ENCODE data around the gene PLCD1. TPM values are rescaled to one million over a fixed set of nuclear protein-coding genes. Genes with fewer than 3 reads are reported as not detected.

The PLCD1 gene
- total RNA-seq, 1 donor from 2014 or later, result 13.2 TPM

GRCh38 chr3:38017445-38018295 is 11.8 kb downstream of the PLCD1 start:
- no peak for DNase-seq (ENCODE audit: low read depth in 2 of 2)

- no peak for DNase-seq (ENCODE audit: low read depth in 2 of 2)
Measured at GRCh38 chr3:38016847-38017444, 12.5 kb downstream of the PLCD1 start.

GRCh38 chr3:38016410-38016809 is 13.0 kb downstream of the PLCD1 start:
- DNase-seq (ENCODE audit: low read depth in 2 of 2), result no peak

GRCh38 chr3:38015984-38016383 is 13.5 kb downstream of the PLCD1 start:
- DNase-seq (ENCODE audit: low read depth in 2 of 2), result no peak

GRCh38 chr3:38015485-38015884 is 14.0 kb downstream of the PLCD1 start:
- DNase-seq (ENCODE audit: low read depth in 2 of 2), result no peak

GRCh38 chr3:38011111-38011510 is 18.3 kb downstream of the PLCD1 start:
- DNase-seq (ENCODE audit: low read depth in 2 of 2), result no peak

GRCh38 chr3:38009807-38010591 is 19.4 kb downstream of the PLCD1 start:
- DNase-seq (ENCODE audit: low read depth in 2 of 2), result no peak

DNA sequence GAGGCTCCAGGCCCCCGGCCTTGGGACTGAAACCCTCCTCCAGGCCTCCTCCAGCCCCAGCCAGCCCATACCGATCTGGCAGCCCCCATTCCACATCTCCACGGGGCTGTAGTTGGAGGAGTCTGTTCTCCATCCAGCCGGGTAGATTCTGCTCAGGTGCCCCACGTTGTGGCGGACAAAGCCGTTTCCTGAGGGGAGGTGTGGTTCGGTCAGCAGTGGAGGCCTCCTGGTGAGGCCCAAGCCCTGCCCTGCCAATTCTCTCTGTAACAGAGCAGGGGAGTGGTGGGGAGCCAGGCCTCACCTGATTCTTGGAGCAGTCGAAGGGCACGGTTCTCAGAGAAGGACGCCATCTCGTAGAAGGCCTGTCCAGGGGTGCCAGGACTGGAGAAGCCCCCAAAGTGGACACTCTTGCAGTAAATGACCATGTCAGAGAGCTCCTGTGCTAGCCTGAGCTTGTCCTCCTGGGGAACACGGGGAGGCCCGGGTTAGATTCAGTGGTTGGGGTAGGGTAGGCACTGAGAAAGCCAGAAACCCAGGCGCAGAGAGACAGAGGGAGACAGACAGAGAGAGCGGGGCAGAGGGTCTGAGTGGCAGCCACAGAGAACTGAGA is 20.4 kb downstream of the PLCD1 start:
- no peak for DNase-seq (ENCODE audit: low read depth in 2 of 2)

GRCh38 chr3:38008191-38008701 is 21.2 kb downstream of the PLCD1 start:
- DNase-seq (ENCODE audit: low read depth in 2 of 2), result no peak

- no peak for DNase-seq (ENCODE audit: low read depth in 2 of 2)
Measured at GRCh38 chr3:38007754-38008090, 21.7 kb downstream of the PLCD1 start.

GRCh38 chr3:38006445-38006995 is 22.9 kb downstream of the PLCD1 start:
- DNase-seq (ENCODE audit: low read depth in 2 of 2), result no peak

DNA sequence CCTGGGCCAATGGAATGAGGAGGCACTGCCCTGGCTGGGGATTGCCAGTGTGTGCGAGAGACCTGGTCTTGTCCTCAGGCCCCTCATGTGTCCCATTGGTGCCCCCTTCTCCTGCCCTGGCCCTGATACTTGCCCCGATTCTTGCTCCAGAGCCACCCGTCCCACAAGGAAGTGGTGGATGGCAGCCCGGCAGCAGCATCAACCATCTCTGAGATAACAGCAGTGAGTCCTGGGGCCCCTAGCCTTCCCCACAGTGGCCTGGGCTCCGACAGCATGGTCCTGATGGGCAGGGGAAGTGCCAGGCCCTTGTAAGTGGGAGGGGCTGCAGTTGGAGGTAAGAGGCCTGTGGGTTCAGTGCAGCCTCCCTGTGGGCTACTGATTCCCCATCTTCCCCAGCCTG is 23.4 kb downstream of the PLCD1 start:
- no peak for DNase-seq (ENCODE audit: low read depth in 2 of 2)

DNA sequence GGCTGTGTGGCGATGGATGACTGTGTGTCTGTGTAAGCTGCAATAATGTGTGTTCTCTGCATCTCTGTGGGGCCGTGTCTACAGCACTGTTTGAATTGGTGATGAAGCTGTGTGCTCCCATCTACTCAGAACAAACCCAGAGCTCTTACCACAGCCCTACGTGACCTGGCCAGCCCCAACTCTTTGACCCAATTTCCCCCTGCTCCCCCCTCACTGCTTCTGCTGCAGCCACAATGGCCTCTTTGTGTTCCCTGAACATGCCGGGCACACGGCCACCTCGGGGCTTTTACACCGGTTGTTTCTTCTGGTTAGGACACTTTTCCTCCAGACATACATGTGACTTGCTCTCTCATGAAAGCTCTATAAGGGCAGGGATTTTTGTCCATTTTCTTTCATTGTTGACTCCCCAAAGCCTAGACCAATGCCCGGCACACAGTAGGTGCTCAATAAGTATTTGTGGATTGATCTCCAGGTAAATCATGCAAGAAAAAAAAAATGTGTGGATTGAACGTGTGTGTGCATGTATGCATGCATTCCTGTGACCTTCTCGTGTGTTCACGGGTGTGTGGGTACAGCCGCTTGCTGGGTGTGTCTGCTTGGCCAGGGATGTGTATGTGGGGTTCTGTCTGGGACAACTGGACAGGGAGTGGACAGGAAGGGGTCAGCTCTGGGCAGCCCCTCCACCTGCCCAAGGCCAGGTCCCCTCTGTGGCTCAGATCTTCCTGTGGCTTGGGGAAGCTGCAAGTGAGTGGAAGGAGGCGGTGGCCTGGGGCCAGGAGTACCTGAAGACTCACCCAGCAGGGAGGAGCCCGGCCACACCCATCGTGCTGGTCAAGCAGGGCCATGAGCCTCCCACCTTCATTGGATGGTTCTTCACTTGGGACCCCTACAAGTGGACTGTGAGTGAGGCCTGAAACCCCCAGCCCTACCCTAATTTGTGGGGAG is 24.1 kb downstream of the PLCD1 start:
- no peak for DNase-seq (ENCODE audit: low read depth in 2 of 2)

GRCh38 chr3:38004415-38005075 is 24.9 kb downstream of the PLCD1 start:
- peak; percentile 51 to 59 for DNase-seq (ENCODE audit: low read depth in 2 of 2)

GRCh38 chr3:38003817-38004414 is 25.5 kb downstream of the PLCD1 start:
- no peak for DNase-seq (ENCODE audit: low read depth in 2 of 2)

- DNase-seq (ENCODE audit: low read depth in 2 of 2), result peak; percentile 15 to 55
Measured at GRCh38 chr3:38003371-38003816, 26.0 kb downstream of the PLCD1 start.

GRCh38 chr3:38002940-38003339 is 26.5 kb downstream of the PLCD1 start:
- no peak for DNase-seq (ENCODE audit: low read depth in 2 of 2)

DNA sequence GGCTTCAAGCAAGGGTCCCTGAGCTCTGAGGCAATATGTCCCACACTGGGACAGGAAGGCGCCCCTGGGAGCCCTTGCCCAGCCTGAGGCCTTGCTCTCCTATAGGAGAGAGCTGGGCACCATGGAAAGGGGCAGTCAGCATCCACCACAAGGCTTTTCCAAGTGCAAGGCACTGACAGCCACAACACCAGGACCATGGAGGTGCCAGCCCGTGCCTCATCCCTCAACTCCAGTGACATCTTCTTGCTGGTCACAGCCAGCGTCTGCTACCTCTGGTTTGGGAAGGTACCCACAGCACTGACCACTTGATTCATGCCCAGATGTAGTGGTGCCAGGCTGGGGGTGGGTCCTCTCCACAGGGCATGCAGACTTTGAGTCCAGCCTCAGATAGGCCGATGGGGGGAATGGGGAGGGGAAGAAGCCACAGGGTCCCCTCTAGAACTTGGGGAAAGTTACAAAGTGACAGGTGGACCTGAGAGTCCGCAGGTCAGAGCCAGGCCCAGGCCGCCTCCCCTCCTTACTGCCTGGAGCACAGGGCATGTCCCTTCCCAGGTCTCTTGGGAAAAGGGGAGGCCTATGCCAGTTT is 27.1 kb downstream of the PLCD1 start:
- DNase-seq (ENCODE audit: low read depth in 2 of 2), result no peak
